KMS-11 (cell line): ENCODE data around the gene JAKMIP1.

ENCODE experiments used
- H2AFZ ChIP-seq: fragments of 200-600 bp; sonication (generic); 2 replicates; pipeline ENCODE4 v1.6.1; 2016; ENCODE audit warnings: antibody characterized with exemption, mixed run types, low read depth
- H3K27ac ChIP-seq: fragments of 200-600 bp; sonication (generic); 2 replicates; pipeline ENCODE4 v1.6.1; 2016; ENCODE audit warnings: mild to moderate bottlenecking, mixed run types
- H3K27me3 ChIP-seq: fragments of 200-600 bp; sonication (generic); 2 replicates; pipeline ENCODE4 v1.6.1; 2017; ENCODE audit warnings: mild to moderate bottlenecking, low read depth, mixed run types, moderate library complexity; ENCODE audit not compliant: insufficient read depth
- H3K36me3 ChIP-seq: fragments of 200-600 bp; sonication (generic); 2 replicates; pipeline ENCODE4 v1.6.1; 2017; ENCODE audit warnings: mild to moderate bottlenecking, mixed run types; ENCODE audit not compliant: insufficient read depth
- H3K4me1 ChIP-seq: fragments of 200-600 bp; sonication (generic); 2 replicates; pipeline ENCODE4 v1.6.1; 2016; ENCODE audit warnings: mild to moderate bottlenecking, low read depth, mixed run types; ENCODE audit not compliant: poor library complexity, severe bottlenecking
- H3K4me2 ChIP-seq: fragments of 200-600 bp; sonication (generic); 2 replicates; pipeline ENCODE4 v1.7.0; 2016; ENCODE audit warnings: mild to moderate bottlenecking, mixed run types
- H3K4me3 ChIP-seq: fragments of 200-600 bp; sonication (generic); IDR thresholded peaks from 2 replicates; pipeline ENCODE4 v1.6.1; 2017; ENCODE audit warnings: low read depth, low read length, mixed read lengths; ENCODE audit not compliant: insufficient read depth
- H3K79me2 ChIP-seq: fragments of 200-600 bp; sonication (generic); 2 replicates; pipeline ENCODE4 v1.6.1; 2016; ENCODE audit warnings: low read depth, mixed run types; ENCODE audit not compliant: insufficient read depth
- H3K9ac ChIP-seq: fragments of 200-600 bp; sonication (generic); 2 replicates; pipeline ENCODE4 v1.6.1; 2016; ENCODE audit warnings: mild to moderate bottlenecking, mixed run types
- H4K20me1 ChIP-seq: fragments of 200-600 bp; sonication (generic); 2 replicates; pipeline ENCODE4 v1.6.1; 2016; ENCODE audit warnings: mild to moderate bottlenecking, mixed run types; ENCODE audit not compliant: insufficient read depth
- TF ChIP-seq, protein P1 (sequence below): fragments of 200-600 bp; sonication (generic); conservative IDR thresholded peaks from 2 replicates; pipeline ENCODE4 v1.6.1; 2017; ENCODE audit warnings: low read depth, mild to moderate bottlenecking, antibody characterized with exemption, low read length, moderate library complexity, mixed read lengths

The JAKMIP1 gene

DNA sequence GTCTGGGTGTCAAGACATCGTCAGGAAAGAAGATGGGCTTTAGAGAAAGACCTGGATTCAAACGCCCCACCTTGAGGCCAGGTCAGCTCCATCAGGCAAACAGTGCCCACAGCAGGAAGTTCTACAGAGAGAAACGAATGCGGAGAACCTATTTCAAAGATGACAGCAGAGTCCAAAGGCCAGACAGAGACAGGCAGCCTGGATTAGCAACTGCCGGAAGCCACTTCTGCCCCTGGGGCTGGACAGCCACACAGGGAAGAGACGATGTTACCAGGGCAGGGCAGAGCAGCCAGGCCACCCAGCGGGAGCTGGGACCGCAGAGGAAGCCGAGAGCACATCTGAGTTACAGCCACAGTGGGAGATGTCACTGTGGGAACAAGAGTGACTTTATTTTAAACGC, 183.3 kb downstream of the JAKMIP1 start:
- Histone ChIP-seq H3K27me3 (no peaks in the 10 kb centered on the region; the same call in 1 of the 2 replicates), H3K4me1 (no peaks in the 10 kb centered on the region), H4K20me1 (no peaks in the 10 kb centered on the region), H3K4me2 (no peak overlapping the region), H2AFZ (no peak overlapping the region), H3K27ac (no peak overlapping the region), H3K4me3 (no peak overlapping the region), H3K36me3 (no peaks in the 10 kb centered on the region), H3K9ac (no peak overlapping the region), H3K79me2 (no peaks in the 10 kb centered on the region)
- TF ChIP-seq, protein P1, sequence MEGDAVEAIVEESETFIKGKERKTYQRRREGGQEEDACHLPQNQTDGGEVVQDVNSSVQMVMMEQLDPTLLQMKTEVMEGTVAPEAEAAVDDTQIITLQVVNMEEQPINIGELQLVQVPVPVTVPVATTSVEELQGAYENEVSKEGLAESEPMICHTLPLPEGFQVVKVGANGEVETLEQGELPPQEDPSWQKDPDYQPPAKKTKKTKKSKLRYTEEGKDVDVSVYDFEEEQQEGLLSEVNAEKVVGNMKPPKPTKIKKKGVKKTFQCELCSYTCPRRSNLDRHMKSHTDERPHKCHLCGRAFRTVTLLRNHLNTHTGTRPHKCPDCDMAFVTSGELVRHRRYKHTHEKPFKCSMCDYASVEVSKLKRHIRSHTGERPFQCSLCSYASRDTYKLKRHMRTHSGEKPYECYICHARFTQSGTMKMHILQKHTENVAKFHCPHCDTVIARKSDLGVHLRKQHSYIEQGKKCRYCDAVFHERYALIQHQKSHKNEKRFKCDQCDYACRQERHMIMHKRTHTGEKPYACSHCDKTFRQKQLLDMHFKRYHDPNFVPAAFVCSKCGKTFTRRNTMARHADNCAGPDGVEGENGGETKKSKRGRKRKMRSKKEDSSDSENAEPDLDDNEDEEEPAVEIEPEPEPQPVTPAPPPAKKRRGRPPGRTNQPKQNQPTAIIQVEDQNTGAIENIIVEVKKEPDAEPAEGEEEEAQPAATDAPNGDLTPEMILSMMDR, result no peak

DNA sequence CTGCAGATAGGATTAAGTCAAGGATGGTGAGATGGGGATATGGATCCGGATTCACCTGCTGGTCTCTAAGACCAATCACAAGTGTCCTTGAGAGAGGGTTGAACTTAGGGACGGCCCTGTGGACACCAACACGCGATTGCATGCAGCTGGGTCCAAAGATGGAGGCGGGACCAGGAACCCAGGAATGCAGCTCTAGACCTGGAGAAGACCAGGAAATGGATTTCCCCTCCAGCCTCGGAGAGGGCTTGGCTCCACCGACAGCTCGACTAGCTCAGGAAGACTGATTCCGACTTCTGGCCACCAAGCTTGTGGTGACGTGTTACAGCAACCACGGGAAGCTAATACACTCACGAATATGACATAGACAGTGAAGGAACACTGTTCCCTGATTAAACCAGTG, 186.8 kb downstream of the JAKMIP1 start:
- no peaks in the 10 kb centered on the region for H3K79me2 ChIP-seq
- no peak overlapping the region for H3K9ac ChIP-seq
- H4K20me1 ChIP-seq, result no peaks in the 10 kb centered on the region
- H3K4me2 ChIP-seq, result no peak overlapping the region
- TF ChIP-seq, protein P1, result no peak
- H3K36me3 ChIP-seq, result no peaks in the 10 kb centered on the region
- H3K27me3 ChIP-seq, result no peaks in the 10 kb centered on the region
- no peak overlapping the region for H2AFZ ChIP-seq
- no peaks in the 10 kb centered on the region for H3K4me1 ChIP-seq
- no peak overlapping the region for H3K27ac ChIP-seq
- no peak overlapping the region for H3K4me3 ChIP-seq

- no peak overlapping the region for H3K4me2 ChIP-seq
- no peaks in the 10 kb centered on the region for H4K20me1 ChIP-seq
- no peak overlapping the region for H3K4me3 ChIP-seq
- H3K9ac ChIP-seq, result no peak overlapping the region
- H3K36me3 ChIP-seq, result no peaks in the 10 kb centered on the region
- H3K79me2 ChIP-seq, result no peaks in the 10 kb centered on the region
- no peaks in the 10 kb centered on the region for H3K4me1 ChIP-seq
- no peak overlapping the region for H3K27ac ChIP-seq
- no peak overlapping the region for H2AFZ ChIP-seq
- no peaks in the 10 kb centered on the region for H3K27me3 ChIP-seq
- TF ChIP-seq, protein P1, result no peak
These were observed 188.1 kb downstream of the JAKMIP1 start for GRCh38 chr4:6012200-6012599.

- H3K79me2 ChIP-seq, result no peaks in the 10 kb centered on the region
- H3K36me3 ChIP-seq, result no peaks in the 10 kb centered on the region
- H4K20me1 ChIP-seq, result no peaks in the 10 kb centered on the region
- H3K9ac ChIP-seq, result no peak overlapping the region
- no peak overlapping the region for H3K4me3 ChIP-seq
- no peak overlapping the region for H2AFZ ChIP-seq
- H3K4me1 ChIP-seq, result no peaks in the 10 kb centered on the region
- H3K27ac ChIP-seq, result no peak overlapping the region
- no peak overlapping the region for H3K4me2 ChIP-seq
- H3K27me3 ChIP-seq, result no peaks in the 10 kb centered on the region
- TF ChIP-seq, protein P1, result no peak
These were observed 188.7 kb downstream of the JAKMIP1 start for GRCh38 chr4:6011686-6012085.
